Measurements from ENCODE around the gene MTRF1L.

DNA sequence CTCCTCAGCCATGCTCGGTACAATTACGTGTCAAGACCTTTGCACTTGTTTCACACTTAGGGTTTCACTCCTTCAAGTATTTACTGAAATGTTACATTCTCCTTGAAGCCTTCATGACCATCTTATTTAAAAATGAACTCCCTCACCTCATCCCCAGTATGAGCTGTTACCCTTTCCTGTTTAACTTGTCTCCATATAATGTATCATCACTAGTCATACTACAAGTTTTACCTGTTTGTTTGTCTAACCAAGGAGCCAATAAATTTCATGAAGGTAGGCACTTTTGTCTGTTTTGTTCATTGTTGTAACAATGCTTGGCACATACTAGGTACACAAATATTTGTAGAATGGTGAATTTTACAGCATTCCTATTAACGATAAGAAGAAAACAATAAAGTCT is 46.1 kb upstream of the MTRF1L start:
- TF ChIP-seq CTCF (IDR thresholded peaks at IDR 0.05; ENCODE audit: low read depth, low read length) (no peak), POLR2A (IDR thresholded peaks at IDR 0.05; ENCODE audit: extremely low read depth, insufficient read length) (no peak), MYC (IDR thresholded peaks at IDR 0.05; ENCODE audit: low read depth, low read length) (no peak)
